Measurements from ENCODE around the gene S100A3.

GRCh38 chr1:153510984-153511410 is 38.1 kb downstream of the S100A3 start:
- TF ChIP-seq CTCF (IDR thresholded peaks at IDR 0.05 in 4 of 5, conservative IDR thresholded peaks at IDR 0.05 in 1 of 5) (peak; percentile 82 to 95 (median 91)), POLR2A (IDR thresholded peaks at IDR 0.05) (no peak)
